Sigmoid colon (tissue), 7 donors: ENCODE measurements around the gene HLA-F. TPM values are rescaled to one million over a fixed set of nuclear protein-coding genes. Genes with fewer than 3 reads are reported as not detected.

ENCODE experiments used
- DNase-seq: peaks from one replicate; pipeline ENCODE4 v3.0.0-alpha.2; 2019
- H3K27ac ChIP-seq, 4 donors: fragments of 200-600 bp; sonication (generic); one replicate each; pipeline ENCODE4 v1.5.1; 2016 to 2019; ENCODE audit warnings: mild to moderate bottlenecking in 1 of 4
- H3K27me3 ChIP-seq, 3 donors: fragments of 200-600 bp; sonication (generic); one replicate each; pipeline ENCODE4 v1.5.1; 2019; ENCODE audit warnings: mild to moderate bottlenecking in 1 of 3
- H3K36me3 ChIP-seq, 4 donors: fragments of 200-600 bp; sonication (generic); one replicate each; pipeline ENCODE4 v1.5.1; 2016 to 2019
- H3K4me1 ChIP-seq, 4 donors: fragments of 200-600 bp; sonication (generic); one replicate each; pipeline ENCODE4 v1.5.1; 2017 to 2019
- H3K4me3 ChIP-seq, 4 donors: fragments of 200-600 bp; sonication (generic); one replicate each; pipeline ENCODE4 v1.5.1; 2017 to 2019; ENCODE audit warnings: mild to moderate bottlenecking in 2 of 4, moderate library complexity in 1 of 4
- H3K9me3 ChIP-seq, 4 donors: fragments of 200-600 bp in 3 of 4; sonication (generic) in 3 of 4; one replicate each; pipeline versions ENCODE4 v1.5.1 to v1.6.1; 2013 to 2019
- CTCF ChIP-seq, 4 experiments: fragments of 450-650 bp in 3 of 4; fragments of 200-600 bp in 1 of 4; IDR thresholded peaks; one replicate each; pipeline ENCODE4 v1.5.1; 2016 to 2019; ENCODE audit warnings: antibody characterized with exemption in 4 of 4, mild to moderate bottlenecking in 3 of 4, moderate library complexity in 2 of 4
- EP300 ChIP-seq, 4 donors: sonication (generic); formaldehyde crosslinking; IDR thresholded peaks; one replicate each; pipeline ENCODE4 v1.6.1; 2017; ENCODE audit warnings: antibody characterized with exemption in 4 of 4
- POLR2A ChIP-seq, 2 donors: fragments of 450-650 bp; IDR thresholded peaks; one replicate each; pipeline ENCODE4 v1.6.1; 2016; ENCODE audit warnings: antibody characterized with exemption in 2 of 2, mild to moderate bottlenecking in 2 of 2, moderate library complexity in 2 of 2
- POLR2AphosphoS5 ChIP-seq, 4 donors: sonication (generic); formaldehyde crosslinking; IDR thresholded peaks; one replicate each; pipeline ENCODE4 v1.6.1; 2017; ENCODE audit warnings: antibody characterized with exemption in 4 of 4
- WGBS, 2 donors: extraction: QIAGEN DNeasy Blood & Tissue Kit; methylation state at CpG; one replicate each; pipeline ENCODE4 v1.1.7; 2013; 5-methylcytosine and 5-hydroxymethylcytosine counted together
- intact Hi-C: fragments of 100-400 bp; cut with DNase I; formaldehyde crosslinking; loops from one replicate; pipeline ENCODE4 v1.15.1; 2023
- polyA plus RNA-seq, 3 donors: library from polyadenylated mRNA; stranded (reverse); fragments of 200-250 nt; gene quantifications; one replicate each; pipeline ENCODE4 v1.2.3, GENCODE V29; 2013
- total RNA-seq, 4 donors: library from RNA; depleted of rRNA; stranded (reverse); fragments of >200 nt; gene quantifications; one replicate each; pipeline ENCODE4 v1.1.0, GENCODE V29; 2016
- donor health status: healthy with polysubstance abuse.
- donor health status: Bipolar disorder and iron deficiency.
- donor health status: healthy.

HLA-F gene
- total and polyA plus RNA-seq, 7 donors = 33.4 to 504 (median 43.2) TPM

GRCh38 chr6:29744131-29744530, 20.9 kb downstream of the HLA-F start:
- DNase-seq = no peak
- Histone ChIP-seq H3K27ac (no peak overlapping the region), H3K4me3 (no peak overlapping the region), H3K27me3 (no peaks in the 10 kb centered on the region), H3K4me1 (peaks cover 0 to 15% (median 10%) of the 10 kb centered on the region in 4 donors), H3K36me3 (peaks cover 0 to 3% (median 0%) of the 10 kb centered on the region in 4 donors), H3K9me3 (no peaks in the 10 kb centered on the region)
- WGBS, 2 donors = 92 to 94% methylated on average over 4 of the region's 4 CpGs
- intact Hi-C loops = no loop called here
- TF ChIP-seq CTCF (IDR thresholded peaks at IDR 0.05) (no peak), EP300 (IDR thresholded peaks at IDR 0.05) (no peak), POLR2AphosphoS5 (IDR thresholded peaks at IDR 0.05) (no peak), POLR2A (IDR thresholded peaks at IDR 0.05) (no peak)

GRCh38 chr6:29744621-29745020, 21.4 kb downstream of the HLA-F start:
- no peaks in the 10 kb centered on the region for H3K27me3 ChIP-seq
- no peak overlapping the region for H3K4me3 ChIP-seq
- intact Hi-C loops = loop anchor here (5.0 kb wide), 1 partner anchor 112 kb away; the partner anchor contains the start of gene GABBR1
- no peak overlapping the region for H3K27ac ChIP-seq
- 86 to 87% methylated on average over 4 of the region's 4 CpGs for WGBS, 2 donors
- DNase-seq = no peak
- TF ChIP-seq EP300 (IDR thresholded peaks at IDR 0.05) (no peak), POLR2AphosphoS5 (IDR thresholded peaks at IDR 0.05) (no peak), CTCF (IDR thresholded peaks at IDR 0.05) (no peak), POLR2A (IDR thresholded peaks at IDR 0.05) (no peak)
- H3K9me3 ChIP-seq = no peaks in the 10 kb centered on the region
- peaks cover 0 to 3% (median 0%) of the 10 kb centered on the region in 4 donors for H3K36me3 ChIP-seq
- H3K4me1 ChIP-seq = peaks cover 0 to 20% (median 15%) of the 10 kb centered on the region in 4 donors

GRCh38 chr6:29745386-29745785, 22.2 kb downstream of the HLA-F start:
- Histone ChIP-seq H3K4me3 (no peak overlapping the region), H3K9me3 (no peaks in the 10 kb centered on the region), H3K27me3 (no peaks in the 10 kb centered on the region), H3K4me1 (peaks cover 0 to 23% (median 17%) of the 10 kb centered on the region in 4 donors), H3K36me3 (peaks cover 0 to 3% (median 0%) of the 10 kb centered on the region in 4 donors), H3K27ac (no peak overlapping the region)
- 79 to 92% methylated on average over 3 of the region's 3 CpGs for WGBS, 2 donors
- TF ChIP-seq CTCF (IDR thresholded peaks at IDR 0.05) = no peak
- TF ChIP-seq EP300 (IDR thresholded peaks at IDR 0.05) = no peak
- TF ChIP-seq POLR2A (IDR thresholded peaks at IDR 0.05) = no peak
- no peak for TF ChIP-seq POLR2AphosphoS5 (IDR thresholded peaks at IDR 0.05)
- intact Hi-C loops = loop anchor here (5.0 kb wide), 1 partner anchor 113 kb away; the partner anchor contains the start of gene GABBR1
- peak; percentile 41 for DNase-seq

- peaks cover 0 to 23% (median 17%) of the 10 kb centered on the region in 4 donors for H3K4me1 ChIP-seq
- 83 to 84% methylated on average over 4 of the region's 4 CpGs for WGBS, 2 donors
- peak; percentile 43 for DNase-seq
- TF ChIP-seq EP300 (IDR thresholded peaks at IDR 0.05) (no peak), CTCF (IDR thresholded peaks at IDR 0.05) (no peak), POLR2A (IDR thresholded peaks at IDR 0.05) (no peak)
- no peak overlapping the region for H3K27ac ChIP-seq
- H3K9me3 ChIP-seq = no peaks in the 10 kb centered on the region
- peaks cover 0 to 3% (median 0%) of the 10 kb centered on the region in 4 donors for H3K36me3 ChIP-seq
- intact Hi-C loops = loop anchor here (5.0 kb wide), 1 partner anchor 114 kb away; the partner anchor contains the start of gene GABBR1
- no peak overlapping the region for H3K4me3 ChIP-seq
- no peaks in the 10 kb centered on the region for H3K27me3 ChIP-seq
Measured at GRCh38 chr6:29745855-29746449, 22.7 kb downstream of the HLA-F start.
